Measurements from ENCODE around the gene VCP. TPM values are rescaled to one million over a fixed set of nuclear protein-coding genes. Genes with fewer than 3 reads are reported as not detected.
"Not testable (repeated sequence)": the region's sequence is repeated elsewhere in the genome, so short reads cannot be mapped to it uniquely, and the experiment has no call there.

VCP gene
- polyA plus RNA-seq, 2 of the 4 experiments (the other 2 are of a cell fraction): 390 to 428 TPM

DNA sequence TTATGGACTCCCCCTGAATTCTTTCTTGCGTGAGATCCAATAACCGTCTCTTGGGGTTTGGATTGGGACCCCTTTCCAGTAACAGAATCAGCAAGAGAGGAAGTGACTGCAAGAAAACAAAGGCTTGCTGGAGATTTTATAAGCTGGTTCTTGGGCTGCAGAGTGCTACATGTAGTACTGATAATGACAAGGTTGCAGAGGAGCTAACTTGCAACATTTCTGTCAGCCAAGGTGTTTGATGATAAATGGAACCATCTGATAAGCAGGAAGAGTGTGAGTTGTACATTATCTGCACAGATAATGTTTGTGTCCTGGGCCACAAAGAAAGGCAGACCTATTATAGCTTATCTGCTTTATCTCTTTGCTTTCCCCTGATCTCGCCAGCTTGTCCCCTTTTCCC lies 45.8 kb downstream of the VCP start:
- TF ChIP-seq FOXS1 (CRISPR knock-in tag; IDR thresholded peaks at IDR 0.05): no peak
- no peak for TF ChIP-seq CBX8 (IDR thresholded peaks at IDR 0.05)
- no peak for TF ChIP-seq RNF2 (IDR thresholded peaks at IDR 0.05; ENCODE audit: borderline replicate concordance, low read depth)
- TF ChIP-seq, protein P1, sequence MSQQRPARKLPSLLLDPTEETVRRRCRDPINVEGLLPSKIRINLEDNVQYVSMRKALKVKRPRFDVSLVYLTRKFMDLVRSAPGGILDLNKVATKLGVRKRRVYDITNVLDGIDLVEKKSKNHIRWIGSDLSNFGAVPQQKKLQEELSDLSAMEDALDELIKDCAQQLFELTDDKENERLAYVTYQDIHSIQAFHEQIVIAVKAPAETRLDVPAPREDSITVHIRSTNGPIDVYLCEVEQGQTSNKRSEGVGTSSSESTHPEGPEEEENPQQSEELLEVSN (IDR thresholded peaks at IDR 0.05; ENCODE audit: borderline replicate concordance, low read depth): no peak
- TF ChIP-seq ESRRA (IDR thresholded peaks at IDR 0.05; ENCODE audit: borderline replicate concordance, low read length): no peak
- TF ChIP-seq JUNB (IDR thresholded peaks at IDR 0.05): no peak
- TF ChIP-seq FOSL2 (IDR thresholded peaks at IDR 0.05): no peak
- no peak for TF ChIP-seq FOSL2 (CRISPR knock-in tag; IDR thresholded peaks at IDR 0.05)
- TF ChIP-seq, protein P2, sequence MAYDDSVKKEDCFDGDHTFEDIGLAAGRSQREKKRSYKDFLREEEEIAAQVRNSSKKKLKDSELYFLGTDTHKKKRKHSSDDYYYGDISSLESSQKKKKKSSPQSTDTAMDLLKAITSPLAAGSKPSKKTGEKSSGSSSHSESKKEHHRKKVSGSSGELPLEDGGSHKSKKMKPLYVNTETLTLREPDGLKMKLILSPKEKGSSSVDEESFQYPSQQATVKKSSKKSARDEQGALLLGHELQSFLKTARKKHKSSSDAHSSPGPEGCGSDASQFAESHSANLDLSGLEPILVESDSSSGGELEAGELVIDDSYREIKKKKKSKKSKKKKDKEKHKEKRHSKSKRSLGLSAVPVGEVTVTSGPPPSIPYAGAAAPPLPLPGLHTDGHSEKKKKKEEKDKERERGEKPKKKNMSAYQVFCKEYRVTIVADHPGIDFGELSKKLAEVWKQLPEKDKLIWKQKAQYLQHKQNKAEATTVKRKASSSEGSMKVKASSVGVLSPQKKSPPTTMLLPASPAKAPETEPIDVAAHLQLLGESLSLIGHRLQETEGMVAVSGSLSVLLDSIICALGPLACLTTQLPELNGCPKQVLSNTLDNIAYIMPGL (CRISPR knock-in tag; IDR thresholded peaks at IDR 0.05; ENCODE audit: borderline replicate concordance): no peak
- TF ChIP-seq PHF8 (IDR thresholded peaks at IDR 0.05; ENCODE audit: borderline replicate concordance, low read depth): no peak
- no peak for TF ChIP-seq CEBPB (IDR thresholded peaks at IDR 0.05)
- TF ChIP-seq CHD2 (IDR thresholded peaks at IDR 0.05; ENCODE audit: low read length, partially characterized antibody): no peak
- TF ChIP-seq KDM5A (IDR thresholded peaks at IDR 0.05): no peak
- TF ChIP-seq ZFP36 (IDR thresholded peaks at IDR 0.05; ENCODE audit: borderline replicate concordance, partially characterized antibody): no peak
- TF ChIP-seq, protein P3, sequence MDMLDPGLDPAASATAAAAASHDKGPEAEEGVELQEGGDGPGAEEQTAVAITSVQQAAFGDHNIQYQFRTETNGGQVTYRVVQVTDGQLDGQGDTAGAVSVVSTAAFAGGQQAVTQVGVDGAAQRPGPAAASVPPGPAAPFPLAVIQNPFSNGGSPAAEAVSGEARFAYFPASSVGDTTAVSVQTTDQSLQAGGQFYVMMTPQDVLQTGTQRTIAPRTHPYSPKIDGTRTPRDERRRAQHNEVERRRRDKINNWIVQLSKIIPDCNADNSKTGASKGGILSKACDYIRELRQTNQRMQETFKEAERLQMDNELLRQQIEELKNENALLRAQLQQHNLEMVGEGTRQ (IDR thresholded peaks at IDR 0.05): no peak
- peak overlapping the region; percentile 28 to 77; a peak in 3 of 6 replicates for H3K27ac ChIP-seq
- DNase-seq (ENCODE audit: low read depth in 1 of 2, low spot score in 1 of 2) (no peak), FAIRE-seq (no peak), ATAC-seq (peak; percentile 36 to 62; a peak in 4 of 6 replicates)
- H3K4me1 ChIP-seq: peaks cover 22% of the 10 kb centered on the region
- H3K9me3 ChIP-seq: 0 out of 3 replicates have a peak, but pooled peaks cover 10% of the 10 kb centered on the region
- 88% methylated on average over 3 of the region's 3 CpGs for WGBS (ENCODE audit: missing lambda C conversion rate)
- CTCF ChIA-PET: interaction anchor here (0.5 to 5.4 kb wide), 4 partner anchors 17 to 600 kb away, joined by 3 to 26 read pairs (median 4); no protein-coding TSS in a partner anchor
- POLR2A ChIA-PET: interaction anchor here (3.5 kb wide), 1 partner anchor 45 kb away, joined by 16 read pairs; the partner anchor contains the start of gene VCP
- no peak overlapping the region for H3K4me3 ChIP-seq
- H3K4me2 ChIP-seq: peak overlapping the region; percentile 57

DNA sequence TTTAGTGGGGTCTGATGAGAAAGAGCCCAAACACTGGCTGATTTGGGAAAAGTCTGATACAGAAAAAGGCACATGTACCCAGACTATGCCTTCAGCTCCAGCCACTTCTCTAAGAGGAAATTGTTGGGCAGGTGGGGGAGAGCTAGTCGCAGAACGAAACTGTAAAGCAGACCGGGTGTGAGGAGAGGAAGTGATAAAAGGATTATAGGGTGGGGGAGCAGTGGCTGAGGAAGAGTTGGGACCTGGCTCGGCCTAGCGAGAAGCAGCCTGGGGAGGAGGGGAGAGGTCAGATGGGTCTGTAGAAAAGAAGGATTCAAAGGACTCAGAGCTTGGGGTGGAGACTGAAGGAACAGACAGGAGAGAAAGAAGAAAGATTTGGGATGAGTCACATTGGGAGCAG lies 49.0 kb downstream of the VCP start:
- WGBS (ENCODE audit: missing lambda C conversion rate): 94% methylated on average over 5 of the region's 5 CpGs
- H3K4me2 ChIP-seq; ATAC-seq; H3K9me3 ChIP-seq; DNase-seq (ENCODE audit: low read depth in 1 of 2, low spot score in 1 of 2); POLR2A ChIA-PET; H3K4me3 ChIP-seq; FAIRE-seq; H3K27ac ChIP-seq: not testable (repeated sequence)
- peaks cover 22% of the 10 kb centered on the region for H3K4me1 ChIP-seq
- CTCF ChIA-PET: interaction anchor here (1.2 to 1.4 kb wide), 2 partner anchors 22 to 29 kb away, joined by 3 read pairs; no protein-coding TSS in a partner anchor

DNA sequence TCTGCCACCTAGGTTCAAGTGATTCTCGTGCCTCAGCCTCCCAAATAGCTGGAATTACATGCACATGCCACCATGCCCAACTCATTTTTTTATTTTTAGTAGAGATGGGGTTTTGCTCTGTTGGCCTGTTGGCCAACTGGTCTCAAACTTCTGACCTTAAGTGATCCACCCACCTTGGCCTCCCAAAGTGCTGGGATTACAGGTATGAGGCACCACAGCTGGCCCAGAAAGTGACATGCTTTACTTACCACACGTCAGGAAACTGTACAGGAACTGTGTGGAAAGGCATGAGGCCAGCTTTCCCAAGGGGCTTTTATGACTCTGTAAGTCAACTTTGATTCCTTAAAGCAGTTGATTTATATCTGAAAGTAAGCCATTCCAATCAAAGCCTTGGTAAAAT lies 57.9 kb downstream of the VCP start:
- H3K4me2 ChIP-seq: no peak overlapping the region
- WGBS (ENCODE audit: missing lambda C conversion rate): 29% methylated on average over 2 of the region's 2 CpGs
- POLR2A ChIA-PET: no interaction called here
- no peak overlapping the region for H3K4me3 ChIP-seq
- TF ChIP-seq NFE2L2 (conservative IDR thresholded peaks at IDR 0.05; ENCODE audit: low read length): no peak
- TF ChIP-seq KDM1A (IDR thresholded peaks at IDR 0.05; ENCODE audit: low read depth): no peak
- no peak for TF ChIP-seq NPAS2 (CRISPR knock-in tag; IDR thresholded peaks at IDR 0.05; ENCODE audit: borderline replicate concordance)
- TF ChIP-seq SREBF2 (IDR thresholded peaks at IDR 0.05): no peak
- TF ChIP-seq HEYL (CRISPR knock-in tag; IDR thresholded peaks at IDR 0.05): no peak
- no peak for TF ChIP-seq EP300 (IDR thresholded peaks at IDR 0.05)
- no peak for TF ChIP-seq ESRRA (IDR thresholded peaks at IDR 0.05; ENCODE audit: borderline replicate concordance, low read length)
- TF ChIP-seq, protein P3 (IDR thresholded peaks at IDR 0.05): no peak
- no peak for TF ChIP-seq CHD2 (IDR thresholded peaks at IDR 0.05; ENCODE audit: low read length, partially characterized antibody)
- no peak overlapping the region for H3K27ac ChIP-seq
- FAIRE-seq (no peak), ATAC-seq (no peak), DNase-seq (ENCODE audit: low read depth in 1 of 2, low spot score in 1 of 2) (no peak)
- H3K4me1 ChIP-seq: no peaks in the 10 kb centered on the region
- peaks cover 13% of the 10 kb centered on the region for H3K9me3 ChIP-seq
- CTCF ChIA-PET: no interaction called here

All from A549 (cell line).